HepG2 (cell line): ENCODE measurements around the gene RUSF1. TPM values are rescaled to one million over a fixed set of nuclear protein-coding genes. Genes with fewer than 3 reads are reported as not detected.

Source experiments
- ARHGAP35 ChIP-seq: sonication (generic); formaldehyde crosslinking; IDR thresholded peaks from 2 replicates; pipeline ENCODE4 v1.9.0; 2022; ENCODE audit warnings: mild to moderate bottlenecking, inconsistent platforms, moderate library complexity, missing genetic modification reagents, borderline replicate concordance
- JDP2 ChIP-seq: sonication (generic); formaldehyde crosslinking; IDR thresholded peaks from 2 replicates; pipeline ENCODE4 v1.8.1; 2022; ENCODE audit warnings: missing genetic modification reagents, borderline replicate concordance
- KLF6 ChIP-seq: IDR thresholded peaks from 2 replicates; pipeline ENCODE4 v1.8.0; 2016; ENCODE audit warnings: missing biosample characterization, missing genetic modification reagents
- NFYC ChIP-seq: IDR thresholded peaks from 2 replicates; pipeline ENCODE4 v1.6.1; 2016; ENCODE audit warnings: missing genetic modification reagents, missing compliant biosample characterization
- PAF1 ChIP-seq: IDR thresholded peaks from 2 replicates; pipeline ENCODE4 v1.6.1; 2016; ENCODE audit warnings: missing genetic modification reagents, missing compliant biosample characterization
- SMAD1 ChIP-seq: sonication (generic); formaldehyde crosslinking; IDR thresholded peaks from 2 replicates; pipeline ENCODE4 v1.4.0; 2020; ENCODE audit warnings: missing genetic modification reagents, low read depth, mild to moderate bottlenecking, borderline replicate concordance
- SNRNP70 ChIP-seq: fragments of 200-400 bp; formaldehyde crosslinking; IDR thresholded peaks from 2 replicates; pipeline ENCODE4 v1.6.1; 2017; ENCODE audit warnings: mild to moderate bottlenecking, low read depth, low read length, moderate library complexity
- TEAD3 ChIP-seq: optimal IDR thresholded peaks from 2 replicates; pipeline ENCODE3; 2016; ENCODE audit warnings: borderline replicate concordance
- ZNF180 ChIP-seq: sonication (generic); formaldehyde crosslinking; IDR thresholded peaks from 2 replicates; pipeline ENCODE4 v1.4.0; 2020; ENCODE audit warnings: low read depth, missing genetic modification reagents, borderline replicate concordance
- ZNF225 ChIP-seq: sonication (generic); formaldehyde crosslinking; IDR thresholded peaks from 2 replicates; pipeline ENCODE4 v1.4.0; 2020; ENCODE audit warnings: mild to moderate bottlenecking, missing genetic modification reagents
- ZNF605 ChIP-seq: sonication (generic); formaldehyde crosslinking; IDR thresholded peaks from 2 replicates; pipeline ENCODE4 v1.8.0; 2022; ENCODE audit warnings: mild to moderate bottlenecking, missing genetic modification reagents
- ZNF674 ChIP-seq: sonication (generic); formaldehyde crosslinking; IDR thresholded peaks from 2 replicates; pipeline ENCODE4 v1.5.0; 2020; ENCODE audit warnings: low read depth, mild to moderate bottlenecking, missing genetic modification reagents
- polyA plus RNA-seq, 8 experiments: library from polyadenylated mRNA; depleted of rRNA in 3 of 8; stranded (reverse) in 7 of 8; unstranded in 1 of 8; fragments of >200 nt; fragmentation: Illumina TruSeq in 4 of 8; extraction: Trizol in 4 of 8; gene quantifications; 2 replicates each; pipeline versions ENCODE4 v1.2.1 to v1.2.3, GENCODE V29; 2011 to 2016; ENCODE audit warnings: low read depth in 4 of 8, missing spikeins in 1 of 8, mixed read lengths in 1 of 8; ENCODE audit not compliant: insufficient read depth in 1 of 8
- total RNA-seq, 5 experiments: library from RNA; depleted of rRNA; stranded (reverse); fragments of >200 nt; fragmentation: Illumina TruSeq; extraction: Trizol; gene quantifications; 2 replicates each; pipeline ENCODE4 v1.2.3, GENCODE V29; 2016; ENCODE audit warnings: low read depth in 1 of 5
- TF ChIP-seq, protein P1 (sequence below), 2 experiments: sonication (generic) in 1 of 2; formaldehyde crosslinking in 1 of 2; IDR thresholded peaks; 2 replicates each; pipeline versions ENCODE4 v1.5.1 to v1.6.1; 2011 to 2020; ENCODE audit warnings: borderline replicate concordance in 1 of 2, low read depth in 1 of 2, low read length in 1 of 2, mild to moderate bottlenecking in 1 of 2, missing genetic modification reagents in 1 of 2, moderate library complexity in 1 of 2
- TF ChIP-seq, protein P2 (sequence below): sonication (generic); formaldehyde crosslinking; IDR thresholded peaks from 2 replicates; pipeline ENCODE4 v1.9.0; 2021; ENCODE audit warnings: missing genetic modification reagents, mild to moderate bottlenecking, borderline replicate concordance
- TF ChIP-seq, protein P3 (sequence below): sonication (generic); formaldehyde crosslinking; IDR thresholded peaks from 2 replicates; pipeline ENCODE4 v1.5.0; 2020; ENCODE audit warnings: mild to moderate bottlenecking, missing genetic modification reagents, borderline replicate concordance
- TF ChIP-seq, protein P4 (sequence below): sonication (generic); formaldehyde crosslinking; IDR thresholded peaks from 2 replicates; pipeline ENCODE4 v1.4.0; 2020; ENCODE audit warnings: missing genetic modification reagents, borderline replicate concordance

Gene RUSF1
- total and polyA plus RNA-seq, 2 of the 13 experiments (the other 11 are each of a cell fraction or from before 2014, with no cell fraction given) = 40.8 to 50.2 TPM

DNA sequence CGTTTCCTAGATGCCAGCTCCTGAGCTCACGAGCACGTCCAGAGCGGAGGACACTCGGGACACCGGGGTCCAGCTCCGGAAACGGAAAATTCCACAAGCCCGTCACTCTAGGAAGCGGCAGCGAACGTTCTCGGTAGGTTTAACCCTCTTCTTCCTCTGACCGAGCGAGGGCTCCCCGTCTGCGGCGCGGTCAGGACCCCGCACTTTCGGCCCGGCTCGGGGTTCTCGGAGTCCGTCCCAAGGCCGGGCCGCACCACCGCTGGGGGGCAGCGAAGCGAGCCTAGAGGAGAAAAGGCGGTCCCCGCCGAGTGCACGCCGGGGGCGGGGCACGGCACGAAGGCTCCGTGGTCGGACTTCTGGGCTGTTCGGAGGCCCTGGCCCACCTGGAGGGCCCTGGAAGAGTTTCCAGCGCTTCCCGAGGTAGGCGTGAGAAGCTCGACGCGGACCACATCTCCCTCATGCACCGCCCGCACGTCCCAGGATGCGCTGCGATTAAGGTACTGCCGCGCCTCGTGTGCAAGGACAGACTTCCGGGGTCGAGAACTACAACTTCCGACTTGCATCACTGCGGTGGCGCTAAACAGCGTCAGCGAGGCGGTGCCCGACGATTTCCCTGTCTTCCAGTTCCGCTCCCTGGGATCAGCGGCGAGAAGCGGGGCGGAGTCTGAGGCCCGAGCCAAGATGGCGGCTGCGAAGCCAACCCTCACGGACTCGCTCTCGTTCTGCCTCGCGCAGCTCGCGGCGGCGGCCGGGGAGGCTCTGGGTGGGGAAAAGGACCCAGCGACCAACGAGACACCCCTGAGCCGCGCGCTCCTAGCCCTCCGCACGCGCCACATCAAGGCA is 49.1 kb downstream of the RUSF1 start, which contains the start of gene ARMC5 (continued):
- TF ChIP-seq, protein P1, sequence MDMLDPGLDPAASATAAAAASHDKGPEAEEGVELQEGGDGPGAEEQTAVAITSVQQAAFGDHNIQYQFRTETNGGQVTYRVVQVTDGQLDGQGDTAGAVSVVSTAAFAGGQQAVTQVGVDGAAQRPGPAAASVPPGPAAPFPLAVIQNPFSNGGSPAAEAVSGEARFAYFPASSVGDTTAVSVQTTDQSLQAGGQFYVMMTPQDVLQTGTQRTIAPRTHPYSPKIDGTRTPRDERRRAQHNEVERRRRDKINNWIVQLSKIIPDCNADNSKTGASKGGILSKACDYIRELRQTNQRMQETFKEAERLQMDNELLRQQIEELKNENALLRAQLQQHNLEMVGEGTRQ (IDR thresholded peaks at IDR 0.05; ENCODE audit: low read depth, low read length) = no peak; the same call in 1 of the 2 replicates
- TF ChIP-seq, protein P1 (CRISPR knock-in tag; IDR thresholded peaks at IDR 0.05; ENCODE audit: borderline replicate concordance) = no peak
- TF ChIP-seq JDP2 (CRISPR knock-in tag) (no peak; the same call in 1 of the 2 replicates), ZNF605 (CRISPR knock-in tag) (peak; percentile 98), SMAD1 (CRISPR knock-in tag) (peak; percentile 78; the same call in 1 of the 2 replicates), KLF6 (CRISPR knock-in tag) (peak; percentile 95), ARHGAP35 (CRISPR knock-in tag) (peak; percentile 84), TEAD3 (peak; percentile 73), ZNF225 (CRISPR knock-in tag) (peak; percentile 74; the same call in 1 of the 2 replicates), PAF1 (CRISPR knock-in tag) (no peak), NFYC (CRISPR knock-in tag) (peak; percentile 56), SNRNP70 (no peak), ZNF674 (no peak; the same call in 1 of the 2 replicates), ZNF180 (0 out of 2 replicates have a peak, but pooled peaks have one; percentile 20)
- TF ChIP-seq, protein P2, sequence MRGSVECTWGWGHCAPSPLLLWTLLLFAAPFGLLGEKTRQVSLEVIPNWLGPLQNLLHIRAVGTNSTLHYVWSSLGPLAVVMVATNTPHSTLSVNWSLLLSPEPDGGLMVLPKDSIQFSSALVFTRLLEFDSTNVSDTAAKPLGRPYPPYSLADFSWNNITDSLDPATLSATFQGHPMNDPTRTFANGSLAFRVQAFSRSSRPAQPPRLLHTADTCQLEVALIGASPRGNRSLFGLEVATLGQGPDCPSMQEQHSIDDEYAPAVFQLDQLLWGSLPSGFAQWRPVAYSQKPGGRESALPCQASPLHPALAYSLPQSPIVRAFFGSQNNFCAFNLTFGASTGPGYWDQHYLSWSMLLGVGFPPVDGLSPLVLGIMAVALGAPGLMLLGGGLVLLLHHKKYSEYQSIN = no peak; the same call in 1 of the 2 replicates
- TF ChIP-seq, protein P3, sequence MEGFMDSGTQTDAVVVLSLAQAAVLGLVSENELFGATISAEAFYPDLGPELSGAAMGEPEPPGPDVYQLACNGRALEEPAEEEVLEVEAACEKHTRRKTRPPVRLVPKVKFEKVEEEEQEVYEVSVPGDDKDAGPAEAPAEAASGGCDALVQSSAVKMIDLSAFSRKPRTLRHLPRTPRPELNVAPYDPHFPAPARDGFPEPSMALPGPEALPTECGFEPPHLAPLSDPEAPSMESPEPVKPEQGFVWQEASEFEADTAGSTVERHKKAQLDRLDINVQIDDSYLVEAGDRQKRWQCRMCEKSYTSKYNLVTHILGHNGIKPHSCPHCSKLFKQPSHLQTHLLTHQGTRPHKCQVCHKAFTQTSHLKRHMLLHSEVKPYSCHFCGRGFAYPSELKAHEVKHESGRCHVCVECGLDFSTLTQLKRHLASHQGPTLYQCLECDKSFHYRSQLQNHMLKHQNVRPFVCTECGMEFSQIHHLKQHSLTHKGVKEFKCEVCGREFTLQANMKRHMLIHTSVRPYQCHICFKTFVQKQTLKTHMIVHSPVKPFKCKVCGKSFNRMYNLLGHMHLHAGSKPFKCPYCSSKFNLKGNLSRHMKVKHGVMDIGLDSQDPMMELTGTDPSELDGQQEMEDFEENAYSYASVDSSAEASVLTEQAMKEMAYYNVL (CRISPR knock-in tag) = peak; percentile 62; the same call in 1 of the 2 replicates
- TF ChIP-seq, protein P4, sequence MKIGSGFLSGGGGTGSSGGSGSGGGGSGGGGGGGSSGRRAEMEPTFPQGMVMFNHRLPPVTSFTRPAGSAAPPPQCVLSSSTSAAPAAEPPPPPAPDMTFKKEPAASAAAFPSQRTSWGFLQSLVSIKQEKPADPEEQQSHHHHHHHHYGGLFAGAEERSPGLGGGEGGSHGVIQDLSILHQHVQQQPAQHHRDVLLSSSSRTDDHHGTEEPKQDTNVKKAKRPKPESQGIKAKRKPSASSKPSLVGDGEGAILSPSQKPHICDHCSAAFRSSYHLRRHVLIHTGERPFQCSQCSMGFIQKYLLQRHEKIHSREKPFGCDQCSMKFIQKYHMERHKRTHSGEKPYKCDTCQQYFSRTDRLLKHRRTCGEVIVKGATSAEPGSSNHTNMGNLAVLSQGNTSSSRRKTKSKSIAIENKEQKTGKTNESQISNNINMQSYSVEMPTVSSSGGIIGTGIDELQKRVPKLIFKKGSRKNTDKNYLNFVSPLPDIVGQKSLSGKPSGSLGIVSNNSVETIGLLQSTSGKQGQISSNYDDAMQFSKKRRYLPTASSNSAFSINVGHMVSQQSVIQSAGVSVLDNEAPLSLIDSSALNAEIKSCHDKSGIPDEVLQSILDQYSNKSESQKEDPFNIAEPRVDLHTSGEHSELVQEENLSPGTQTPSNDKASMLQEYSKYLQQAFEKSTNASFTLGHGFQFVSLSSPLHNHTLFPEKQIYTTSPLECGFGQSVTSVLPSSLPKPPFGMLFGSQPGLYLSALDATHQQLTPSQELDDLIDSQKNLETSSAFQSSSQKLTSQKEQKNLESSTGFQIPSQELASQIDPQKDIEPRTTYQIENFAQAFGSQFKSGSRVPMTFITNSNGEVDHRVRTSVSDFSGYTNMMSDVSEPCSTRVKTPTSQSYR (CRISPR knock-in tag) = no peak; the same call in 1 of the 2 replicates
